Suppressor macrophage treated with lipopolysaccharide for 4 hours (primary cell): Measurements from ENCODE around the gene DAZAP2.
"Not testable (repeated sequence)": the region's sequence is repeated elsewhere in the genome, so short reads cannot be mapped to it uniquely, and the experiment has no call there.

ENCODE experiments used
- DNase-seq: peaks from one replicate; pipeline ENCODE4 v3.0.0-alpha.2; 2020

DAZAP2 gene

DNA sequence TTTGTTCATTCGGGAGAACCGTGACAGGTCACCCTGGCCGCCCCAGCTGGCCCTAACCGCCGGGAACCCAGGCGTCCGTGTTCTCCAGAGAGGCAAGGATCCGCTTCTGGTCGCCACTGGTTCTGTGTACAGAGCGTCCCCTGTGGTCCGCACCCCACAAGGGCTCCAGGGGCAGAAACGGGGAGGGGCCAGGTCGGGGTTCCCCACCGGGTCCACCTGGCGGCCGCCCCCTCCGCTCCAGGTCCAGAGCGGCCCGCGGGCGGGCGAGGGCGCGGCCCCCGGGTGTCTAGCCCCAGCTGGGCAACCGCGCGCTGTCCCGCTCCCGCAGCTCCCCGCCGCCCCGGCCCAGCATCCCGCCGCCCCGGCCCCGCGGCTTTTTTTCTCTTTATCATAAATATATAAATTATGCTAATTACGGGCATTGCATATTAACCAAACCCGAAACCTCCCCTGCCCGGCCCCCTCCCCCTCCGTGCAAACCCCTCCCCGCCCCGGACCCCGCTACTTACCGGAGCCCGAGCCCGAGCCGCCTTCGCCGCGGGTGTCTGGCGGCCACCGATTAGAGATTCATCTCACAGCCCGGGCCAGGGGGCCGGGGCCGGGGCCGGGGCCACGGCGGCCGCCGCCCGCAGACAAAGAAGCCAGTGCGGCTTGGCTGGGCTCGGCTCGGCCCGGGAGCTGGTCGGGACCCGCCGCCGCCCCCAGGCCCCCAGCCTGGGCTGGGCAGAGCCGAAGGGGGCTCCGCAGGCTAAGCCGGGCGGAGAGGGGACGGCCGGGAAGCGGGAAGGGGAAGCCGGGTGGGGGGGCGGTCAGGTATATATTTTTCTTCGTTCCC lies 21.3 kb upstream of the DAZAP2 start:
- no peak for DNase-seq

- peak; percentile 72 for DNase-seq
These were observed 20.5 kb upstream of the DAZAP2 start, which contains the start of gene POU6F1 for GRCh38 chr12:51217968-51218606. Gene POU6F1, minus strand, starts transcription at chr12:51218062. Its CDS starts 11,226 bp downstream, at chr12:51206836.

DNA sequence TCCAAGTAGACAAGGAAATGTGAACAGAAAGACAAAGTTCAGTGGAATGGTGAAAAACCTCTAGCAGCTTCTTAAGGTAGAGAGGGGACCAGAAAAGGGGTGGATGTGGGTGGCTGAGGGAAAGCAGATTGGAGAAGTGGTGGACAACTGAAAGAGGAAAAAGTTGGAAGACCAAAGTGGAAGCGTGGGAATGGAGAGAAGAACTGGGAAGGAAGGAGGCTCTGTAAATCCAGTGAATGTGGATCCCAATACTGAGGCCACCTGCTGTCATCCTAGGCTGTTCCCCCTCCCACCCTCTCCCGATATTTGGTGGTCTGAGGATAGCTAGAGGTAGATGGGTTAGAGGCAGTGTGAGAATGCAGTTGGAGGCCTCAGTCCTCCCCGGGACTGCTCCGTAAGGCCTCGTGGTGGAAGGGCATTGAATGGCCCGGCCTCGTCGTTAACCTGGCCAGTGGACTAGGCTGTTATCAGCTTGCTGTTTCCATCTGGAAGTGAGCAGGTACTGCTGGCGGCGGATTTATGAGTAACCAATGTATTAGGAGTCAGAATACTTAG lies 19.9 kb upstream of the DAZAP2 start:
- peak; percentile 21 for DNase-seq

DNA sequence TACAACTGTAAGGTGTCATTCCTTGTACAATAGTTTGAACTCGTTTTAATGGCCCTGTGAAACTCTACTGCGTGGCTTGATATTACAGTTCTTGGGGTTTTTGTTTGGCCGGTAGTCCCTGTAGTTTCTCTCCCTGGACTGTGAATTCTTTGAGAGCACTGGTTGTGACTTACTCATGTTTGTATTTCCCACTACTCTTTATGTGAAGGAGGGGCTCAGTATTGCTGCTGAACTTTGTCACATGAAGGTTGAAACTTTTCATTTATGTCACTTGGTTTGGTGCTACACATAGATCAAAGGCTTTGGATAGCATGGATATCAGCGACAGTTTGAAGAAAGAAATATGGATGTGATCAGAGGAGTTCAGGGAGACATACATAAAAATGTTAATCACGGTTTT lies 19.3 kb upstream of the DAZAP2 start:
- no peak for DNase-seq

- not testable (repeated sequence) for DNase-seq
These were observed 18.8 kb upstream of the DAZAP2 start for GRCh38 chr12:51219857-51220256.

- DNase-seq, result no peak
These were observed 16.2 kb upstream of the DAZAP2 start for GRCh38 chr12:51222461-51222860.

DNA sequence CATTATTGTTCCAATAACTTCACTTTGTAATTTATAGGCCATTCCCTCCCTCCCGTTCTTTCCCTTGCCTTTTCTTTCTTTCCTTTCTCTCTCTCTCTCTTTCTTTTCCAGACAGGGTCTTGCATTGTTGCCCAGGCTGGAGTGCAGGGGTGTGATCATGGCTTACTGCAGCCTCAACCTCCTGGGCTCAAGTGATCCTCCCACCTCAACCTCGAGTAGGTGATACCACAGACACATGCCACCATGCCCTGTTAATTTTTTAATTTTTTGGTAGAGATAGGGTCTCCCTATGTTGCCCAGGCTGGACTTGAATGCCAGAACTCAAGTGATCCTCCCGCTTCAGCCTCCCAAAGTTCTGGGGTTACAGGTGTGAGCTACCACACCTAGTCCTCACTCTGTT lies 14.0 kb upstream of the DAZAP2 start:
- no peak for DNase-seq

GRCh38 chr12:51225234-51225633 lies 13.4 kb upstream of the DAZAP2 start:
- no peak for DNase-seq

- no peak for DNase-seq
These were observed 12.9 kb upstream of the DAZAP2 start for GRCh38 chr12:51225771-51226170.

GRCh38 chr12:51227112-51227511 lies 11.5 kb upstream of the DAZAP2 start:
- not testable (repeated sequence) for DNase-seq

DNA sequence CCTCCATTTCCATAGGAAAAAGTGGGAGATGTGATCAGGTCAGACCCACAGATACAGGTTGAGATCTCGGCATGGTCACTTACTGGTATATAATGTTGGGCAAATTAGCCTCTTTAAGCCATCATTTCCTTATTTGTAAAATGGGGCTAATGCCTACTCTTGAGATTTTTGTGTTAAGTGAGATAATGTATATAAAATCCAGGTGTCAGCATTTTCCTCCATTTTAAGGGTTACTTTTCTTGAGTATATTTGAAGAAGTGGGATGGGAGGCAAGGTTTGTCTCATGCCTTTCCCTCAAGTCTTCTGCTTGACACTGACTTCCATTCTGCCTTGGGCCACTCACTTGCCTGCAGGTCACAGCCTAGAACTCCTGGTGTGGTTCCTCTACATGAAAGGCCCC lies 10.7 kb upstream of the DAZAP2 start:
- no peak for DNase-seq

- no peak for DNase-seq
These were observed 9.4 kb upstream of the DAZAP2 start for GRCh38 chr12:51229116-51229809.

- DNase-seq, result no peak
These were observed 6.0 kb upstream of the DAZAP2 start for GRCh38 chr12:51232642-51233041.

DNA sequence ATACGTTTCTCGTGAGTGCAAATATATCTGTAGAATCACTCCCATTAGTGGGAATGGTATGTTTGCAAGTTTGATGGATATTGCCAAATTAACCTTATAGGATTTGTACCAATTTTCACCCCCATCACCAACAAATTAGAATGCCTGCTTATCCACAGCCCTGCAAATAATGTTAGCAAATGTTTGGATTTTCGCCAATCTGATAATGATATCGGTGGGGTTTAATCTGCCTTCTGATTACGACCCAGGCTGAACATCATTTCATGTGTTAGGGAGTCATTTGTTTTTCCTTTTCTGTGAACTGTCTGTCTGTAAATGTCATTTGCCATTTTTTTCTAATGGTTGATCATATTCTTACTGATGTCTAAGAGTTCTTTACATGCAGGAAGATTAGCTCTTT lies 4.1 kb upstream of the DAZAP2 start:
- DNase-seq, result no peak

DNA sequence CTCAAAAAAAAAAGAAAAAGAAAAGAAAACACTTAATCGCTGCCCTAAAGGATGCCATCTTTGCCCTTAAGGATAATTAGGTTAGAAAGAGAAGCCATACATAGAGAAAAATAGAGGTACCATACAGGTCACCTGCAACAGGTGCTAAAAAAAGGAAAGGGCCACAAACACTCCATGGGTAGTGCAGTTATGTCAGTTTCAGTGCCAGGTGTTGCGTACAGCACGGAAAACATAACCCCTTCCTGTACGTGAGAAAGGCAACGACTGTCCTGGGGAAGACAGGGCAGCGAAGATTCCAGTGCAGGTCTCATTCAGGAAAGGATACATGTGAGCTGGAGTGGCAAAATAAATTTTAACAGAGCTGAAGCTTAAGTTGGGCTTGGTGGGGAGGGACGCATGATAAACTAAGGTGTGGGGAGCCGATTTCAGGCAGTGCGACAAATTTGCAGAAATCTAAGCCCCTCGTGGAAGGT lies 553 bp upstream of the DAZAP2 start:
- DNase-seq, result no peak

DNA sequence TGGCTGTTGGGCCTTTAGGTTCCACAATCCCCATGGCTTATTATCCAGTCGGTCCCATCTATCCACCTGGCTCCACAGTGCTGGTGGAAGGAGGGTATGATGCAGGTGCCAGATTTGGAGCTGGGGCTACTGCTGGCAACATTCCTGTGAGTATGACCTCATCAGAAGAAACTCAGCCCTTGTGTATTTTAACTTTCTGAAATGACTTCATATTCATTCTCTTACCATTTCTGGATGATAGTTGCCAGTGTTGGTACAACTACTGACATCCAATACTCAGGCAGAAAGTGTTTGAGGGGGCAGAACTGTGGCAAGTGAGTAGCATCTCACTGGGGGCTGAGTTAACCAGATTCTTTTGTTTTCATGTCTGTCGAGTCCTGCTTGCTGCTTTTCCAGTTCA lies 2.3 kb downstream of the DAZAP2 start:
- DNase-seq, result no peak

GRCh38 chr12:51242120-51242519 lies 3.5 kb downstream of the DAZAP2 start:
- DNase-seq, result peak; percentile 61

DNA sequence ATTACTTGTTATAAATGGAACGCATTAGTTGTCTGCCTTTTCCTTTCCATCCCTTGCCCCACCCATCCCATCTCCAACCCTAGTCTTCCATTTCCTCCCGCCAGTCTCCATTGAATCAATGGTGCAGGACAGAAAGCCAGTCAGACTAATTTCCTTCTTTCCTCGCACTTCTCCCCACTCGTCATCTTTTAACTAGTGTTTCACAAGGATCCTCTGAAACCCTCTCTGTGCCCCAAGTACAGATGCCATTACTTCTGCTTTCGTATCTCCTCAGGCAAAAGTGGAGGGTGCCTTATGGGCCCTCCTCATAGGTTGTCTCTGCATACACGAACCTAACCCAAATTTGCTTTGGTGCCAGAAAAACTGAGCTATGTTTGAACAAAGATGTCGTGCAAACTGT lies 4.2 kb downstream of the DAZAP2 start:
- DNase-seq, result peak; percentile 75

GRCh38 chr12:51244269-51244668 lies 5.6 kb downstream of the DAZAP2 start:
- no peak for DNase-seq

GRCh38 chr12:51245476-51246253 lies 7.0 kb downstream of the DAZAP2 start:
- no peak for DNase-seq

DNA sequence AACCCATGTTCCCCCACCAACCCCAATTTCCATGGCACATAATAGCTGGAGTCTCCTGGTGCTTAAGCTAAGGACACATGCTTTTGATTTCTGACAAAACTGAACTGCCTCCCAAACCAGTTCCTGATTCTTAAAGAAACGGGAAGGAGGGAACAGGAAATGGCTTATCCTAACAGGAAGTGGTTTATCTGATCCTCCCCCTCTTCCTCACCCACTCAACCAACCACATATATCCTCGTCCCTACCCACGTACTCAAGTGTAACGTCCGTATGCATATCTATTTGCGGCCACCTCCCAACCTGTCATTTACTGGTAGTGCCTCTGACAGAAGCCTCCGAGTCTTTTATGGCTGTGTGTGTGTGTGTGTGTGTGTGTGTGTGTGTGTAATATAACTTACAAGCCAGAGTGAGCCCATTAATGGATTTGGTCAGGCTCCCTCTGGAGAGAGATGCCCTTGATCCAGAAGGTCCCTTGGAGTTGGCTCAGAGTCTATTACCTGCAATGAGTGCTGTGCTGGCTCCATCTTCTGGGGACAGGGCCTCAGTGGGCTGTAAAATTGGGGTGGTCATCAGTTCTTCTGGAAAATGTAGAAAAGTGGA lies 7.7 kb downstream of the DAZAP2 start:
- DNase-seq, result peak; percentile 86
